ENCODE results near the gene ERFL.

ERFL gene

DNA sequence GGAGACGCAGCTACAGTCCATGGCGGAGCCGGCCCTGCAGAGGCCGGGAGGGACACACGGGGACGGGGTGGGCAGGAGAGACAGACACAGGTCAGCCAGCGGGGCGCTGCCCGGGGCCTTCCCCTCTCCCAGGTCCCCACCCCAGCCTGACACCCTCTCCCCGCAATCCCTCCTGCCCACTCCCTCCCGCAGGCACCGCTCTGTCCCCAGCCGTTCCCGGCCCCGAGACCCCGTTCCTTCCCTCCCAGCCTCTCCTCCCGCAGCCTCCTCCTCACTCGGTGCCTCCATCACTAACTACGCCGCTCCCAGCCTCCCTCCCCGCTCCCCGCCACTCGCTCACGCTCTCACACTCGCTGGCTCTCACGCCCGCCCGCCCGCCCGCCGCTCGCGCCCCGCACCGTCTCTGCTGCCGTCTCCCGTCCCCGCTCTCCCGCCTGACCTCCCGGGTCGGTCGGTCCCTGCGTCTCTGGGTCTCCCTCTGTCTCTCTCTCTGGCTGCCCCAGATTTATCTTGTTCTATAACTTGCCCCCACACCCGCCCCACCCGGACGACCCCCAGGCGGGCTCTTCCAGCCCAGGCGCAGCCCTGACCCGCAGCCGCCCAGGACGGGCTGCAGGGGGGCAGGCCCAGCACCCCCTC lies 15.2 kb downstream of the ERFL start:
- no peak for DNase-seq

DNA sequence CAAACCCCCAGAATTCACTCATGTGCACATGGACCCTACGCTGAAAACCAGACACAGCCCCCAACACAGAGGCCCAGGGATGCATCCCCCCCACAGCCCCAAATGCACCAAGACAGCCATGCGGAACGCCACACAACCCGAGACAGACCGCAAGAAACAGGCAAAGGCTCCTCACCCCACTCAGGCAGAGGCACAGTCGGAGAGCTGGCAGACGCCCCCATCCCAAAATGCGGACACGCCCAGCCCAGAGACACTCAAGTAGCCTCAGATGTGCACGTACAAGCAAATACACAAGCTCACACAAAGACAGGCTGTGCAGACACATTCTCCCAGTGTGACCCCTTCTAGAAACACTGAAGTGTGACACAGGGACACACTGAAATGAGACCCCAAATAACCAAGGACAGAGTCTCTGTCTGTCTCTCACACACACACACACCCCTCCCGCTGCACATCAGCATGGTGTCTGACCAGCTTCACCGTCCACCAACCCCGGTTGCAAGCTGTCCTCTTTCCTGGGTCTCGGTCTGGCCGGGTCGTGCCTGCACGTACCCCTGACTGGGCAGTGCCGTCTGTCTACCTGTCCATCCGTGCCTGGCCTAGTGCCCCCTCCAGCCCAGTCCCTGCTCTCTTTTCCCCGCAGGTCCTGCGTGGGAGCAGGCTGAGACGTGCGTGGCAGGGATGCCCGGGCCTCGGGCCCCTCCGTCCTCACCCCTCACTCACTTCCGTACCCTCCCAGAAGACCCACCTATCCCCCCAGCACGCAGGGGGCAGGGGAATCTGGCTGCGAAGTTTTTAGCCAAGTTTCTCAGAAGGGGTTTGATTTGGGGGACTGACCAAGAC lies 16.1 kb downstream of the ERFL start:
- no peak for DNase-seq

DNA sequence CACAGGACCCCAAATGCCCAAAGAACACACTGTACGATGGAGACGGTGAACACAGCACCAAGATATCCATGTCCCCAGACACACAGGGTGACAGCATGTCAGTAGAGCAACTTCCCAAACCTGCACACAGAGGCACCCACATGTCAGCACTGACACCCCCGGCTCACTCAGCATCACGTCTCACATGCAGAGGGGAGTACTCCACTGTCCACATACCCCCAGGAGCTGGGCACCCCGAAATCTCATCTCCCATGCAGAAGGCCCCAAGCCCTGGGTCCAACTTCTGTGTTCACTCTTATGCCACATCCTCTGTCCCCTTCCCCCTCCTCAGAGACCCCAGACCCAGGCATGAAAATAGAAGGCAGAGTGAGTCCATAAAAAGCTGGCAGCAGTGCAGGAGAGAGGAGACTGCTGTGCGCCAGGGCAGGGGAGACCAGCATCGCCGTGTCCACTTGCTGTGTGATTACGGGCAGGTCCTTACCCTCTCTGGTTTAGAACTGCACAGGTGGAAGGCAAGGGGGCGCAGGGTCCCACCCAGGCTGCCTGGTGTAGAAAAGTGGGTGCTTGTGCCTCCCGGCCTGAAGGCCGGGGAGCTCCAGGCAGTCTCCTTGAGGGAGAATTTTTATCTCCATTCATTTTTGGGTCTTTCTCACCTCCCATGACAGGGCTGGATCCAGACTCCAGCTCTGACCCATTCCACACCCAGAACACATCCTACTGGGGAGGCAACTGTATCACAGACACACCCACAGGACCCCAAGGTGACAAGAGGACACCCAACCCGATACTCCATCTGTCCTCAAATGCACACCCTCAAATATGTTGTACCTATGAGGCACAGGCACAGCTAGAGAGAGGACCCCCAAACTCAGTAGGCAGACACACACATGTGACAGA lies 17.0 kb downstream of the ERFL start:
- DNase-seq: no peak

DNA sequence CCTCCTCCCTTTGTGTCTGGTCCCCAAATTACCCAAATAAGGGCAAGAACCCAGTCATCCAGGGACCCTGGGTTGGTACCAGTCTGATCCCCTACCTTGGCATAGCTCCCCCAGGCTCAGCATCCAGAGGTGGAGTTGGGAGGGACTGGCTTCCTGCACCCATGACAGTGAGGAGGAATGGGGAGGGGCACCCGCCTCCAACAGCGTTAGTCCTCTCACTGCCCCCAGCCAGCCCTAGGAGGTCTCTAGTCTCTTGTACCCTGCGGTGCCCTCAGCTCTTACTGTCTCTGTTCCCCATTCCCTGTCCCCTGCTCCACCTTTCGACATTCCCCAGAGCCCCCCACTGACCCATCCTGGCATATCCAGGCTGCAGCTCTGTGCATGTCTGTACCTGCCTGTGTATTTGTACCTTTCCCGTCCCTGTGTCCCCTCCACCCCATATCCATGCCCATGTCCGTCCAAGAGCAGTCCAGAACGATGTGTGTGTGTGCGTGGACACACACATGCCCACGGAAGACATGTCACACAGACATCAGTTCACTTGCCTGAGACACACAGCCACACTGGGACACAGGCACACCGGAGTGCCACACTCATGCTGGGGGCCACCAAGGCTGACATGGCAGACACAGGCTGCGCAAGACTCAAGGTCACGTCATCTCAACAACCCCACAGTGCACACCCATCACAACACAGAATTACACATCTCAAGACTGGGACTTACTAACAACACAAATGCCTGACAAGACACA lies 17.8 kb downstream of the ERFL start:
- no peak for DNase-seq

DNA sequence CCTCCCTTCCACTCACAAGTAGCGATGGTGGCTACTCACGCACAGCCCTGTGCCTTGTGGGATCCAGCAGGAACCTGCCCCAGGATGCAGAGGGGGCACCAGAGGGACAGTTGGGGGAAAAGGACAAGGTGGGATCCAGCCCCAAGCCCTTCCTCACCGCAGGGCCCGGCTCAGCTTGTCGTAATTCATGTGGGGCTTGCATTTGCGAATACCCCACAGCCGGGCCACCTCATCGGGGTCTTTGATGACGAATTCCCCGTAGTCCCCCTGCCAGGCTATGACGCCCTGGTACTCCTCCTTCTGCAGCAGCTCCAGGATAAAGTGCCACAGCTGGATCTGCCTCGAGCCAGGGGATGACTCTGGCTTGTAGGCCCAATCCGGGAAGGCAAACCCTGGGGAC lies 18.5 kb downstream of the ERFL start:
- no peak for DNase-seq

DNA sequence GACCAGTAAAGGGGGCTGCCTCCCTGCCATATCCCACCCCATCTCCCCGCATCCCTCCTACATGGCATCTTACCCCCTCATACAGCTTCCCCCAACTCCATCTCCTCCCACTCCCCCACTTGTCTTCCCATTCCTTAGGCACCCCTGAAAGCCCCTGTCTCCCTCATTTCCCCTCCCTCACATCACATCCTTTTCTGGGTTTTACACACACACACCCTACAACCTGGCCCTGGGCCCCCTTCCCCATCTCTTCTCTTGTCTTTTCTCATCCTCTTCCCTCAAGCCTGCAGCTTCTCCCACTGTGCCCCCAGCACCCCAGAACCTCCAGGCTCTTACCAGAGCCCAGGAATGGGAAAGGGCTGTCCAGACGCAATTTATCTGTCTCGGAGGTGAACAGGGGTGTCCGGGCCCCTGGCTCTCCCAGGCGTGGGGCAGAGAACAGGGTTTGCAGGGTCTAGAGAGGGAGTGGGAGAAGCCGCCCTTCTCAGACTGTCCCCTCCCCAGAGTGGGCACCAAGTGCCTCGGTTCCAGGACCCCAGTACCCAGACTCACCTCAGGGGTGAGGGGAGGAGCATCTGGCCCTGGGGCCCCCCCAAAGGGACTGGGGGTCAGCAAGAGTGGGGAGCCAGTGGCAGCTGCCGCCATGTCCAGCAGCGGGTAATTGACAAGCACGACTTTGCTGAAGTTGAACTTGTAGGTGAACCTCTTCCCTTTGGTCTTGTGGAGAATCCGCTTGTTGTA lies 19.4 kb downstream of the ERFL start:
- DNase-seq: no peak

GRCh38 chr19:41907994-41908615 lies 20.1 kb downstream of the ERFL start:
- no peak for DNase-seq

DNA sequence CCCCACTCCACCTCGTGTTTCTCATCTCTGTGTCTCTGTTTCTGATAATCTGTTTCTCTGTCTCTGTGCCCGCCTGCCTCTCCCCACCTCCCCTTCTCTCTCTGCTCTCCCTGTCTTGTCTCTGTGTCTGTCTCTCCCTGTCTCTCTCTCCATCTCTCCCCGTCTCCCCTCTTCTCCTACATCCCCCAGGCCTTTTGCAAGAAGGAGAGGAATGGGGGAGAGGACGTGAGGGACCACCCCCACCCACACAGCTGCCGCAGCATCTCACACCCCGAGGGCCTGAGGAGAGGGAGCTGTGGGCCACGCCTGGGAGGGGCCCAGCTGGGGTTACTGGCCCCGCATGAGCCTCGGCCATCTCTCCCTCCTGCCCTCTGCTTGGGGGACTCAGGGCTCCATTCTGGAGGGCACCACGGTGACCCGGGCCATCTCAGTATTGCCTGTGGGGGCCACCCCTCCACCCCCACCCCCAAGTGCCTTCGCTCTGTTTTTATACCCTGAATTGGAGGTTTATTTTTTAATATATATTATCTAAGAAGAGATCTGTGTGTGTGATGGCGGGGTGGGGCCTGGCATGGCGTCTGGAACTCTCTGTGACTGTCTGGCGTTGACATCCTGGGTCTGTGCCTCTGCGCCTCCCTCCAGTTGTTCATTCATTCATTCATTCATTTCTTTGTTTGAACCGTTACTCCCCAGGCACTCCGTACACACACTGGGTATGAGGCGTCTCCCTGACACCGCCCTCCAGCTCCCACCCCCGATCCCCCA lies 21.2 kb downstream of the ERFL start:
- DNase-seq: no peak

- no peak for DNase-seq
These were observed 22.0 kb downstream of the ERFL start for GRCh38 chr19:41906271-41906670.

GRCh38 chr19:41905273-41906002 lies 22.8 kb downstream of the ERFL start:
- no peak for DNase-seq

GRCh38 chr19:41904118-41904870 lies 24.0 kb downstream of the ERFL start:
- no peak for DNase-seq

DNA sequence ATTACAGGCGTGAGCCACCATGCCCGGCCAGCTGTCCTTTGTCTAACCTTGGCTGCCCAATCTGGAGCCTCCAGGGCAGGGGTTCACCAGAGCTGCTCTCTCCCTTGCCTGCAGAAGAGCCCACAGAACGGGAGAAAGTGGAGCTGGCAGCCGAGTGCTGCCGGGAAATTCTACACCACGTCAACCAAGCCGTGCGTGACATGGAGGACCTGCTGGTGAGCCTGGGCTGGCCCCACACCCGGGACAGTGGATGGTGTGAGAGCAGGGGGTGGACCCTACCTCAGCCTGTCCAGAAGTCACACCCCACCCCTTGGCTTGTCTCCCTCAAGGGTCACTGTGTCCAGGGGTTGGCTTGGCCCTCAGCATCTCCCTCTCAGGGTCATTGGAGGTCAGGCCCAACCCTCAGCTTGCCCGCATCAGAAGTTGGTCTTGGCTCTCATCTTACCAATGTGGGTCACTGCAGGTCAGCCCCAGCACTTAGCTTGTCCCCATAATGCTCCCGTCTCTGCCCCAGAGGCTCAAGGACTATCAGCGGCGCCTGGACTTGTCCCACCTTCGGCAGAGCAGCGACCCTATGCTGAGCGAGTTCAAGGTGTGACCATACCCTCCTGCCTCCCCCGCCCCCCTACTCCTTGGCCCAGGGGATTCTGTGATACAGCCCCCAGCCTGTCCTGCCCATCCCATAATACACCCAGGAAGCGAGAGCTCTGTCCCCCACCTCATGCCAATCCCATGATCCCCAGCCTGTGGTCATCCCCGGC lies 24.9 kb downstream of the ERFL start:
- no peak for DNase-seq

- DNase-seq: no peak
These were observed 25.7 kb downstream of the ERFL start for GRCh38 chr19:41902594-41902993.

- DNase-seq: no peak
These were observed 26.4 kb downstream of the ERFL start for GRCh38 chr19:41901707-41902360.

- DNase-seq: no peak
These were observed 30.0 kb downstream of the ERFL start for GRCh38 chr19:41898235-41898634.

- no peak for DNase-seq
These were observed 30.4 kb downstream of the ERFL start for GRCh38 chr19:41897820-41898219.

DNA sequence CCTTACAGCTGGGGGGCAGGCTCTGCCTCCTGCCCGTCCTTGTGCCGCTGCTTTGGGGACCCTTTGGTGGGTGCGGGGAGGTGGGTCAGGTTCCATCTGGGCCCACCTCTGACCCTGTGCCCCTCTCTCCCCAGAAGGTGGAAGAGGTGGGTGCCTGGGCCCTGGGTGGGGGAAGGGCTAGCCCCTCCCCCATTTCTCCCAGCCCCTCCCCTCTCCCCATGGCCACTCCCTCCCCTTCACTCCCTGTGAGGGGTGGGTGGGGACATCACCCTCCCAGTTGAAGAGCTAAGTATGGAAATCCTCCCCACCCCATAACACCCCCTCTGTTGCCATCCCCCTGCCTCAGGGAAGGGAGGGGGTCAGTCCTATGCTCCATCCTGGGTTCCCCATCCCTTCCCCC lies 31.1 kb downstream of the ERFL start:
- no peak for DNase-seq

DNA sequence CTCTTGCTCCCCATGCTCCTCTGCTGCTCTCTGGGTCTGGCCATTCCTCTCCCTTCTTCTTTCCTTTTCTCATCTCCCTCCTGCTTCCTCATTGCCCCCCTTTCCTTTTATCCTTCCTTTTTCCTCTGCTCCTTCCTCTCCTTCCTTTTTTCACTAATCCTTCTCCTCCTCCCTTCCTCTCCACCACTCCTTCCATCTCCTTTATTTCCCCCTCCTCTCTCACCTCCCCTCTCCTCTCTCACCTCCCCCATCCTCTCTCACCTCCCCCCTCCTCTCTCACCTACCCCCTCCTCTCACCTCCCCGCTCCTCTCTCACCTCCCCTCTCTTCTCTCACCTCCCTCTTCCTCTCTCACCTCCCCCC lies 31.7 kb downstream of the ERFL start:
- no peak for DNase-seq
